Activated CD8-positive, alpha-beta memory T cell treated with anti-CD3 and anti-CD28 coated beads for 24 hours (primary cell): Measurements from ENCODE around the gene IMMP2L.
A peak's percentile ranks its signal among the peaks of the same experiment; 100 is the strongest.
"Not testable (repeated sequence)": the region's sequence is repeated elsewhere in the genome, so short reads cannot be mapped to it uniquely, and the experiment has no call there.

Experiments used
- DNase-seq: peaks from one replicate; pipeline ENCODE4 v3.0.0-alpha.2; 2020

The IMMP2L gene

DNA sequence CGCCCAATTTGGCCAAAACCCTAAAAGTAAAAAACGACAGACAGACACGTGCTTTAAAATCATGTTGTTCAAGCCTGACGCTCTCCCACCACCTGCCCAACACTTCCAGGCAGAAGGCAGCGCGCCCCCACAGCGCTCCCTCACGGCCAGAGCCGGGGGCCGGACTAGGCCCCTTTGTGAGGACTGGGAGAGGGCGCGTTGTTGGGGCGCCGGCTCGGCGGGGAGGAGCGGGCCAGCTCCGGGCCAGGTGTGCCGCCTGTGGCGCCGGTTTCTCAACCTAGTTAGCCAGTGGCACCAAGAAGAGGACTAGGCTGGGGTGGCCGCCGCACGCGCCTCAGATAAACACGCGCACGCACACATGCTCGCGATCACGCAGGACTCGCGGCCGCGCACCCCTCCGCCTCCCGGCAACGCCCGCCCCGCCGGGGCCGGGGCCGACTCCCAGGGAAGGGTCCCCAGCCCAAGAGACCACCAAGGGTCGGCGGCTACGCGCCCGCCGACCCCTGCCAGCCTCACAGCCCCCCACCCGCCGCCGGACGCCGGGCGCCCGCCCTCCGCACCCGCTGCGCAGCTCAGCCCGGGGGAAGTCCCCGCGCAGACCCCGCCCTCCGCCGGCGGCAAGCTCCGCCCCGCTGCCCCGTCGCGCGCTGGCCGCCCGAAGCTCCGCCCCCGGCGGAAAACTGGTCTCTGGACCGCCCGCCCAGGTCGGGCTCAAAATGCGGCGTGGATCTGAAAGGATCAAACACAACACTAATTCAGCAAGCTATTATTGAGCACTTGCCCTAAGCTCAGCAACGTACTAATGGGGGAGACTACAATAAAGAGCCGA is at the start of gene IMMP2L:
IMMP2L (minus strand) TSS at position 589 of the 829 bp plus-strand sequence.
- DNase-seq: peak; percentile 98

DNA sequence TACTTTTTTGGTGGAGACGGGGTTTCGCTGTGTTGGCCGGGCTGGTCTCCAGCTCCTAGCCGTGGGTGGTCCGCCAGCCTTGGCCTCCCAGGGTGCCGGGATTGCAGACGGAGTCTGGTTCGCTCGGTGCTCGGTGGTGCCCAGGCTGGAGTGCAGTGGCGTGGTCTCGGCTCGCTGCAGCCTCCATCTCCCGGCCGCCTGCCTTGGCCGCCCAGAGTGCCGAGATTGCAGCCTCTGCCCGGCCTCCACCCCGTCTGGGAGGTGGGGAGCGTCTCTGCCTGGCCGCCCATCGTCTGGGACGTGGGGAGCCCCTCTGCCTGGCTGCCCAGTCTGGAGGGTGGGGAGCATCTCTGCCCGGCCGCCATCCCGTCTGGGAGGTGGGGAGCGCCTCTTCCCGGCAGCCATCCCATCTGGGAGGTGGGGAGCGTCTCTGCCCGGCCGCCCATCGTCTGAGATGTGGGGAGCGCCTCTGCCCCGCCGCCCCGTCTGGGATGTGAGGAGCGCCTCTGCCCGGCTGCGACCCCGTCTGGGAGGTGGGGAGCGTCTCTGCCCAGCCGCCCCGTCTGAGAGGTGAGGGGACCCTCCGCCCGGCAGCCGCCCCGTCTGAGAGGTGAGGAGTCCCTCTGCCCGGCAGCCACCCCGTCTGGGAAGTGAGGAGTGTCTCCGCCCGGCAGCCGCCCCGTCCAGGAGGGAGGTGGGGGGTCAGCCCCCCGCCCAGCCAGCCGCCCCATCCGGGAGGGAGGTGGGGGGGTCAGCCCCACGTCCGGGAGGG is 47.4 kb upstream of the IMMP2L start:
- not testable (repeated sequence) for DNase-seq

GRCh38 chr7:111607621-111608020 is 45.3 kb upstream of the IMMP2L start:
- no peak for DNase-seq

GRCh38 chr7:111605246-111605645 is 43.0 kb upstream of the IMMP2L start:
- DNase-seq: no peak

- DNase-seq: no peak
Observed at GRCh38 chr7:111600091-111600490, 37.8 kb upstream of the IMMP2L start.

- DNase-seq: no peak
Observed at GRCh38 chr7:111595780-111596179, 33.5 kb upstream of the IMMP2L start.

DNA sequence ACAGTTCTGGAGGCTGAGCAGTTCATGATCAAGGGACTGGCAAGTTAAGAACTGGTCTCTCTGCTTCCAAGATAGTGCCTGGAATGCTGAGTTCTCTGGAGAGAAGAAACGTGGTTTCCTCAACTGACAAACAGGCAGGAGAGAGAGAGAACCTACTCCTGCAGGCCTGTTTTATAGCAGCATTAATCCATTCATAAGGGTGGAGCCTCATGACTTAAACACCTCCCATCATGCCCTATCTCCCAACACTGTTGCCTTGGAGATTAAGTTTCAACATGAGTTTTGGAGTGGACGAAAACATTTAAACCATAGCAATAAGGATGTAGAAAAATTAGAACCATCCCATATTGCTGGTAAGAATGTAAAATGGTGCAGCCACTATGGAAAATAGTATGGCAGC is 32.3 kb upstream of the IMMP2L start:
- no peak for DNase-seq

- DNase-seq: no peak
Observed at GRCh38 chr7:111593343-111593742, 31.1 kb upstream of the IMMP2L start.

DNA sequence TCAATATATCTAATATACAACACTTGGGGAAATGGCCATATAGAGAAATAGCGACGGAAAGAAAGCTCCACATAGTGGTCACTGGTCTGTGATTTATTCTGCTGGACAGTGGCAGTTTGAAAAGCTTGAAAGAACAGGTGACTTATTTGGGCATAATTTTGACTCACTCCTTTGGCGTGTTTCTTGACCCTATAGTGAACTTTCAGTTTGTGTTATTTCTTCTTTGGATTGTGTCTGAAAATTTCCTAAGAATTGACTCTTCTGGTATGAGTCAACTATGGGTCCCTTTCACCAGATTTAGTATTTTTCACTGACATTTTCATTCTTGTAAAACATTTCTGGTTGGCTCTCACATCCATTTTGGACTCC is 25.8 kb upstream of the IMMP2L start:
- no peak for DNase-seq

DNA sequence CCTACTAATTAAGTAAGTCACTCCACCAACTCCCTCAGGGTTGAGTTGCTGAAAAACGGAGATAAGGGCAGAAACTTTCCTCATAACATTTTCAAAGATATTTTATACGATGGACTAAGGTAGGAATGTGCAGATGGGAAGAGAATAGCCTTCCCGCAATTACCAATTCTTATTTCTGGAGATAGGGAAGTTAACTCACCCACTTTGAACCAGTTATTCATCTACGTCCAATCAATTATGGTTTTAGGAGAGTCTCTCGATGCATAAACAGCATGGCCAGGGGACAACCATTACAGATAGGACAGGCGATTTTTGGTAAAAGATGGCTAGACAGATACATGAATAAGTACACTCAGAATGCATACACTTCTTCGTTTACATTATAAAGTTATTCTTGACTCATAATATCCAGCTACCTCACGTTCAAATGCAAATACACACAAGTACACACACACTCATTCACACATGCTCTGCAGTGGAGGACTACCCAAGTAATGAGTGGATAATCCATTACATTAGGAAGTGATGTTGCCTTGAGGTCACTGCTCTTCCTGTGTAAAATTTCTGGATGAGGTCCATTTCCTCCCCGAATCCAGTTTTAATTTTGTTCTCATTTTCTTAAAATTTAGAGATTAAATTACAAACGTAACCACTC is 25.2 kb upstream of the IMMP2L start:
- no peak for DNase-seq

DNA sequence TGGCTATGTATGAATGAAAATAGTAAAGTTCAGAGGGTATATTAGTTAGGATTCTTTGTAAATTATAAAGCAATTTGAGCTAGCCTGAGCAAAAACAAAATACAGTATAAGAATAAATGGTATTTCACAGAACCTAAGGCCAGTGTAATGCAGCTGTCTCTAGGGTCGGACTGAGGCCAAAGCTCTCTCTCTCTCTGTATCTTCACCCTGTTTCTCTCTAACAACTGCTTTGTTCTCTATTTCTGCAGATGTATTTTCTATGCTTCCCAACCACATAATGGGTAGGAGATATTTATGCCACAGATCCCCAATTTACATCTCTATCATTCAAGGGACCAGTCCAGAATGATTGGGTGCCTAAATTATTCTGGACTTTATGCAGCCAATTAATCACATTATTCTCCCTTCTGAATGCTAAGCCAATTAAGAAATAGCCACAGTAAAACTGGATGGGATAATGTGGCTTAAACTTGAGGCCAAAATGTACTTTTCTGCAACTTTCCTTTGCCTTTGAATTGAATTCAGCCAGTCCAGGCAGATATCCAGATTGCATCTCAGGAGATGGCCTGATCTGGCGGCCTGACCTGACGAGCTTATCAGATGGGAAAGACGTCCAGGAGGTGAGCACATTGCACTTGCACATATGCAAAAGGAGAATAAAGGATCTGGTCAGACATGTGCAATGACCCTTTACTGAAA is 24.6 kb upstream of the IMMP2L start:
- DNase-seq: no peak

DNA sequence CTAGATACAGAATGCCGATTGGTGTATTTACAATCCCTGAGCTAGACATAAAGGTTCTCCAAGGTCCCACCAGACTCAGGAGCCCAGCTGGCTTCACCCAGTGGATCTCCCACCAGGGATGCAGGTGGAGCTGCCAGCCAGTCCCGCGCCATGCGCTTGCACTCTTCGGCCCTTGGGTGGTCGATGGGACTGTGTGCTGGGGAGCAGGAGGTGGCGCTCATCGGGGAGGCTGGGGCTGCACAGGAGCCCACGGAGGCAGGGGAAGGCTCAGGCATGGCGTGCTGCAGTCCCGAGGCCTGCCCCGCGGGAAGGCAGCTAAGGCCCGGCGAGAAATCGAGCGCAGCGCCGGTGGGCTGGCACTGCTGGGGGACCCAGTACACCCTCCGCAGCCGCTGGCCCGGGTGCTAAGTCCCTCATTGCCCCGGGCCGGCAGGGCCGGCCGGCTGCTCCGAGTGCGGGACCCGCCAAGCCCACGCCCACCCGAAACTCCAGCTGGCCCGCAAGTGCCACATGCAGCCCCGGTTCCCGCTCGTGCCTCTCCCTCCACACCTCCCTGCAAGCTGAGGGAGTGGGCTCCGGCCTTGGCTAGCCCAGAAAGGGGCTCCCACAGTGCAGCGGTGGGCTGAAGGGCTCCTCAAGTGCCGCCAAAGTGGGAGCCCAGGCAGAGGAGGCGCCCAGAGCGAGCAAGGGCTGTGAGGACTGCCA is 19.6 kb upstream of the IMMP2L start:
- DNase-seq: not testable (repeated sequence)

- not testable (repeated sequence) for DNase-seq
Observed at GRCh38 chr7:111581207-111581606, 18.9 kb upstream of the IMMP2L start.

- no peak for DNase-seq
Observed at GRCh38 chr7:111578754-111579153, 16.5 kb upstream of the IMMP2L start.

DNA sequence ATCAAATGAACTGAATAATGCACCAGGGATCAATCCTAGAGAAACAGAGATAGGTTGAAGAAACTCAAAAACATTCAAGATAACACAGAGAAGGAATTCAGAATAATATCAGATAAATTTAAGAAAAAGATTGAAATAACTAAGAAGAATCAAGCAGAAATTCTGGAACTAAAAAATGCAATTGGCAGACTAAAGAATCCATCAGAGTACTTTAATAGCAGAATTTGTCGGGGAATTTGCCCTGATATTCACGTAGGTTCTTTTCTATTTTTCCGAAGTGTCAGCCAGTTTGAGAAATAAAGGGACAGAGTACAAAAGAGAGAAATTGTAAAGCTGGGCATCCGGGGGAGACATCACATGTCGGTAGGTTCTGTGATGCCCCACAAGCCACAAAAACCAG is 9.4 kb upstream of the IMMP2L start:
- DNase-seq: no peak

- DNase-seq: no peak
Observed at GRCh38 chr7:111568870-111569462, 6.7 kb upstream of the IMMP2L start.

- no peak for DNase-seq
Observed at GRCh38 chr7:111568419-111568818, 6.1 kb upstream of the IMMP2L start.

DNA sequence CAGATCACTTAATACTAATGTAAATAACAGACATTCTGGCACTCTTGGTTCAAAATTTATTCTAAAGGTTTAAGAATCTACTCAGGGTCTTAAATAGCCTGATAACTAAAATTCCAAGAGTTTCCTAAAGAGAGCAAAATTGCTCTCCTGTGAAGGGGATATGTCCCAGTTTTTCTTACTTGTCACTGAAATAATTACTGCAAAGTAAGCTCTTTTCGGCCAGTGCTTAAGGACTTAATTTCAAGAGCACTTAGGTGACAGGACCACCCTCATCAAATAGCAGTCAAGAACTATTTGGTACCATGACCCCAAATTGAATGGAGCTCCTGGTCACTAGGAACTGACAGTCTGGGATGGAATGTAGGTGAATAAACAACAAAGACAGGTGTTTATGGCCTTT is 1.8 kb upstream of the IMMP2L start:
- DNase-seq: no peak

GRCh38 chr7:111561654-111561903 is 713 bp downstream of the IMMP2L start:
- peak; percentile 67 for DNase-seq

GRCh38 chr7:111560773-111561653 is 1.3 kb downstream of the IMMP2L start:
- DNase-seq: no peak

- no peak for DNase-seq
Observed at GRCh38 chr7:111558991-111559390, 3.3 kb downstream of the IMMP2L start.
